OCI-LY7 (cell line): ENCODE measurements around the gene MEOX1. TPM values are rescaled to one million over a fixed set of nuclear protein-coding genes. Genes with fewer than 3 reads are reported as not detected.
"Not testable (repeated sequence)": the region's sequence is repeated elsewhere in the genome, so short reads cannot be mapped to it uniquely, and the experiment has no call there.

Source experiments
- BruUV-seq: library from RNA; stranded (reverse); fragments of 400-500 nt; replicated peaks from 2 replicates; lab custom pipeline; 2021; lab: Mats Ljungman, UMichigan
- CTCF ChIA-PET: fragments of 300-600 bp; sonication (Branson Sonifier 250); formaldehyde crosslinking; loops from one replicate; lab custom pipeline; 2022; ENCODE audit warnings: antibody characterized with exemption; ENCODE audit not compliant: unreplicated experiment; lab: Charles Lee
- POLR2A ChIA-PET: fragments of 300-600 bp; sonication (Branson Sonifier 250); formaldehyde crosslinking; loops from one replicate; lab custom pipeline; 2022; ENCODE audit warnings: antibody characterized with exemption; lab: Charles Lee
- DNase-seq: peaks from one replicate; pipeline ENCODE4 v3.0.0-alpha.2; 2015; ENCODE audit warnings: low spot score
- H2AFZ ChIP-seq: fragments of 200-600 bp; sonication (generic), shearing (Covaris generic); 2 replicates; pipeline ENCODE4 v1.6.1; 2014; ENCODE audit warnings: mild to moderate bottlenecking, antibody characterized with exemption, low read length, moderate library complexity
- H3K27ac ChIP-seq: fragments of 200-600 bp; sonication (generic); 2 replicates; pipeline ENCODE4 v1.5.1; 2014; ENCODE audit warnings: mixed run types, low read depth, mild to moderate bottlenecking, moderate library complexity, low read length, inconsistent platforms; ENCODE audit not compliant: poor library complexity, severe bottlenecking
- H3K36me3 ChIP-seq: fragments of 200-600 bp; sonication (generic); 2 replicates; pipeline ENCODE4 v1.6.1; 2014; ENCODE audit warnings: mild to moderate bottlenecking, antibody characterized with exemption, low read length, moderate library complexity, mixed read lengths; ENCODE audit not compliant: insufficient read depth
- H3K4me1 ChIP-seq: fragments of 200-600 bp; sonication (generic); 2 replicates; pipeline ENCODE4 v1.5.1; 2014; ENCODE audit warnings: mild to moderate bottlenecking, low read length; ENCODE audit not compliant: insufficient read depth, poor library complexity, severe bottlenecking
- H3K4me2 ChIP-seq: fragments of 200-600 bp; sonication (generic); 2 replicates; pipeline ENCODE4 v1.6.1; 2014; ENCODE audit warnings: mild to moderate bottlenecking, low read length
- H3K4me3 ChIP-seq: fragments of 200-600 bp; sonication (generic); 2 replicates; pipeline ENCODE4 v1.5.1; 2014; ENCODE audit warnings: mild to moderate bottlenecking, low read depth, low read length; ENCODE audit not compliant: poor library complexity, severe bottlenecking
- H3K79me2 ChIP-seq: fragments of 200-600 bp; sonication (generic); 2 replicates; pipeline ENCODE4 v1.6.1; 2016; ENCODE audit warnings: low read depth, mild to moderate bottlenecking, low read length, moderate library complexity, mixed read lengths; ENCODE audit not compliant: insufficient read depth
- H3K9me2 ChIP-seq: fragments of 200-600 bp; sonication (generic); 2 replicates; pipeline ENCODE4 v1.6.1; 2016; ENCODE audit warnings: mild to moderate bottlenecking, low read length, mixed read lengths; ENCODE audit not compliant: insufficient read depth
- H3K9me3 ChIP-seq: fragments of 200-600 bp; sonication (generic); 2 replicates; pipeline ENCODE4 v1.6.1; 2014; ENCODE audit warnings: mild to moderate bottlenecking, mixed run types, low read length, mixed read lengths
- H4K20me1 ChIP-seq: fragments of 200-600 bp; sonication (generic); 2 replicates; pipeline ENCODE4 v1.6.1; 2014; ENCODE audit warnings: mild to moderate bottlenecking, antibody characterized with exemption, low read length, moderate library complexity, mixed read lengths; ENCODE audit not compliant: insufficient read depth
- CTCF ChIP-seq: fragments of 200-600 bp; sonication (generic); conservative IDR thresholded peaks from 2 replicates; pipeline ENCODE4 v1.5.1; 2014; ENCODE audit warnings: mild to moderate bottlenecking, antibody characterized with exemption, low read length, moderate library complexity, mixed read lengths
- EZH2phosphoT487 ChIP-seq: fragments of 200-600 bp; sonication (generic); IDR thresholded peaks from 2 replicates; pipeline ENCODE4 v1.6.1; 2018; ENCODE audit warnings: low read depth, borderline replicate concordance, mild to moderate bottlenecking, mixed run types, antibody characterized with exemption, low read length, moderate library complexity, mixed read lengths
- intact Hi-C: fragments of 100-400 bp; cut with micrococcal nuclease; formaldehyde crosslinking; loops from one replicate; pipeline ENCODE4 v1.10.0; 2022; ENCODE audit not compliant: unreplicated experiment
- total RNA-seq, 2 experiments: library from RNA; depleted of rRNA in 1 of 2; stranded (reverse); fragments of >200 nt in 1 of 2; shearing (Covaris generic) in 1 of 2; gene quantifications; 2 replicates each; pipeline ENCODE4 v1.2.3, GENCODE V29; 2014 to 2022

Gene MEOX1
- total RNA-seq, 2 experiments from 2014 or later = not detected

- no peak for DNase-seq
- Histone ChIP-seq H3K36me3 (no peaks in the 10 kb centered on the region), H3K4me3 (no peak overlapping the region), H3K9me2 (no peaks in the 10 kb centered on the region), H3K9me3 (no peaks in the 10 kb centered on the region), H4K20me1 (no peaks in the 10 kb centered on the region), H3K27ac (no peak overlapping the region), H3K4me2 (no peak overlapping the region), H2AFZ (no peak overlapping the region), H3K4me1 (no peaks in the 10 kb centered on the region), H3K79me2 (no peaks in the 10 kb centered on the region)
- ChIA-PET CTCF (no interaction called here), POLR2A (interaction anchor here (0.7 kb wide), 2 partner anchors 20 to 143 kb away, joined by 3 to 4 read pairs; no protein-coding TSS in a partner anchor)
- TF ChIP-seq CTCF (no peak), EZH2phosphoT487 (no peak)
- BruUV-seq = no TSS peak
- intact Hi-C loops = no loop called here
These were observed 58.4 kb downstream of the MEOX1 start for GRCh38 chr17:43603321-43603720.

GRCh38 chr17:43602556-43602955, 59.2 kb downstream of the MEOX1 start:
- intact Hi-C loops, DNase-seq, H3K4me2 ChIP-seq, BruUV-seq, POLR2A ChIA-PET, H3K9me2 ChIP-seq, H3K9me3 ChIP-seq, H3K36me3 ChIP-seq, H4K20me1 ChIP-seq, H3K4me3 ChIP-seq, H3K79me2 ChIP-seq, H3K4me1 ChIP-seq, H3K27ac ChIP-seq, H2AFZ ChIP-seq, CTCF ChIA-PET: not testable (repeated sequence)

GRCh38 chr17:43601280-43602039, 60.3 kb downstream of the MEOX1 start:
- no peaks in the 10 kb centered on the region for H3K79me2 ChIP-seq
- no peaks in the 10 kb centered on the region for H3K9me3 ChIP-seq
- H2AFZ ChIP-seq = no peak overlapping the region
- intact Hi-C loops = no loop called here
- no peaks in the 10 kb centered on the region for H3K9me2 ChIP-seq
- H3K4me2 ChIP-seq = no peak overlapping the region
- ChIA-PET POLR2A (no interaction called here), CTCF (no interaction called here)
- no TSS peak for BruUV-seq
- H3K36me3 ChIP-seq = no peaks in the 10 kb centered on the region
- no peak overlapping the region for H3K4me3 ChIP-seq
- no peaks in the 10 kb centered on the region for H3K4me1 ChIP-seq
- no peak for DNase-seq
- H3K27ac ChIP-seq = no peak overlapping the region
- TF ChIP-seq EZH2phosphoT487 (no peak), CTCF (no peak)
- H4K20me1 ChIP-seq = no peaks in the 10 kb centered on the region
